Hindlimb muscle (tissue), 1 donor: ENCODE results near the gene CIROP. TPM values are rescaled to one million over a fixed set of nuclear protein-coding genes. Genes with fewer than 3 reads are reported as not detected.

Experiments
- polyA plus RNA-seq: library from polyadenylated mRNA; unstranded; fragments of 120-200 nt; gene quantifications from one replicate; pipeline ENCODE4 v1.2.1, GENCODE V29; 2013; ENCODE audit not compliant: insufficient read length

The CIROP gene
- polyA plus RNA-seq, 1 donor = not detected

Other genes starting within 250 kb of the CIROP start
- gene LRP10, start 233.2 kb downstream of the CIROP start, polyA plus RNA-seq = 41.4 TPM
- gene REM2, start 221.8 kb downstream of the CIROP start, polyA plus RNA-seq = 0.23 TPM
- 55.8 TPM for gene RBM23, start 185.8 kb downstream of the CIROP start, polyA plus RNA-seq
- gene PRMT5, start 175.6 kb downstream of the CIROP start, polyA plus RNA-seq = 66.8 TPM
- gene HAUS4, start 147.9 kb downstream of the CIROP start, polyA plus RNA-seq = 32.7 TPM
- 57.8 TPM for gene AJUBA, start 122.4 kb downstream of the CIROP start, polyA plus RNA-seq
- gene C14orf93, start 94.8 kb downstream of the CIROP start, polyA plus RNA-seq = 11.6 TPM
- 228 TPM for gene PSMB5, start 70.1 kb downstream of the CIROP start, polyA plus RNA-seq
- gene PSMB11, start 62.8 kb downstream of the CIROP start, polyA plus RNA-seq = not detected
- gene CDH24, start 47.5 kb downstream of the CIROP start, polyA plus RNA-seq = 4.0 TPM
- gene ACIN1, start 9.9 kb downstream of the CIROP start, polyA plus RNA-seq = 143 TPM
- 42.4 TPM for gene C14orf119, start 9.5 kb downstream of the CIROP start, polyA plus RNA-seq
- gene CEBPE, start 14.3 kb upstream of the CIROP start, polyA plus RNA-seq = not detected
- gene SLC7A8, start 78.7 kb upstream of the CIROP start, polyA plus RNA-seq = 5.6 TPM
- gene RNF212B, start 132.9 kb upstream of the CIROP start, polyA plus RNA-seq = 0.62 TPM
- gene HOMEZ, start 181.1 kb upstream of the CIROP start, polyA plus RNA-seq = 11.2 TPM
- gene PPP1R3E, start 197.9 kb upstream of the CIROP start, polyA plus RNA-seq = 16.8 TPM
- 35.6 TPM for gene BCL2L2, start 201.8 kb upstream of the CIROP start, polyA plus RNA-seq
- gene PABPN1, start 216.5 kb upstream of the CIROP start, polyA plus RNA-seq = 112 TPM
- 21.2 TPM for gene SLC22A17, start 247.9 kb upstream of the CIROP start, polyA plus RNA-seq